GM12891 (cell line): ENCODE data around the gene SPECC1.
"Not testable (repeated sequence)": the region's sequence is repeated elsewhere in the genome, so short reads cannot be mapped to it uniquely, and the experiment has no call there.

ENCODE experiments used
- DNase-seq: peaks from one replicate; pipeline ENCODE4 v3.0.0; 2011; ENCODE audit warnings: low spot score; ENCODE audit not compliant: insufficient read length
- FAIRE-seq: peaks from 2 replicates; lab custom pipeline; 2011; peaks lifted over from hg19 to GRCh38; lab: Jason Lieb, UNC
- PAX5 ChIP-seq: IDR thresholded peaks from 2 replicates; pipeline ENCODE4 v1.6.1; 2011; ENCODE audit warnings: low read length, moderate library complexity, mild to moderate bottlenecking; ENCODE audit not compliant: insufficient read depth, severe bottlenecking
- POLR2A ChIP-seq: IDR thresholded peaks from 2 replicates; pipeline ENCODE4 v1.6.1; 2011; ENCODE audit warnings: low read depth, low read length, control low read depth
- POLR2AphosphoS5 ChIP-seq: IDR thresholded peaks from 2 replicates; pipeline ENCODE4 v1.6.1; 2011; ENCODE audit warnings: low read depth, low read length, control low read depth
- POU2F2 ChIP-seq: IDR thresholded peaks from 2 replicates; pipeline ENCODE4 v1.6.1; 2011; ENCODE audit warnings: low read depth, mild to moderate bottlenecking, control low read depth, low read length, moderate library complexity
- SPI1 ChIP-seq: IDR thresholded peaks from 2 replicates; pipeline ENCODE4 v1.6.1; 2011; ENCODE audit warnings: low read depth, low read length, control low read depth
- TAF1 ChIP-seq: IDR thresholded peaks from 2 replicates; pipeline ENCODE4 v1.6.1; 2011; ENCODE audit warnings: low read depth, low read length, control low read depth

SPECC1 gene

GRCh38 chr17:20095336-20096080 lies 86.3 kb downstream of the SPECC1 start:
- DNase-seq (no peak), FAIRE-seq (no peak)
- TF ChIP-seq SPI1 (no peak), POU2F2 (no peak), POLR2AphosphoS5 (no peak), POLR2A (no peak), TAF1 (no peak), PAX5 (no peak)

GRCh38 chr17:20096430-20096829 lies 87.3 kb downstream of the SPECC1 start:
- FAIRE-seq = no peak
- TF ChIP-seq SPI1 (no peak), POLR2A (no peak), TAF1 (no peak), POLR2AphosphoS5 (no peak)
- no peak for DNase-seq

GRCh38 chr17:20097330-20097729 lies 88.2 kb downstream of the SPECC1 start:
- DNase-seq = no peak
- FAIRE-seq = no peak
- TF ChIP-seq TAF1 (no peak), PAX5 (no peak), SPI1 (no peak), POLR2AphosphoS5 (no peak), POU2F2 (no peak), POLR2A (no peak)

- no peak for DNase-seq
- no peak for FAIRE-seq
- TF ChIP-seq SPI1 (no peak), POLR2A (no peak)
Measured at GRCh38 chr17:20098314-20098713, 89.2 kb downstream of the SPECC1 start.

GRCh38 chr17:20100806-20101205 lies 91.6 kb downstream of the SPECC1 start:
- FAIRE-seq, DNase-seq: not testable (repeated sequence)

DNA sequence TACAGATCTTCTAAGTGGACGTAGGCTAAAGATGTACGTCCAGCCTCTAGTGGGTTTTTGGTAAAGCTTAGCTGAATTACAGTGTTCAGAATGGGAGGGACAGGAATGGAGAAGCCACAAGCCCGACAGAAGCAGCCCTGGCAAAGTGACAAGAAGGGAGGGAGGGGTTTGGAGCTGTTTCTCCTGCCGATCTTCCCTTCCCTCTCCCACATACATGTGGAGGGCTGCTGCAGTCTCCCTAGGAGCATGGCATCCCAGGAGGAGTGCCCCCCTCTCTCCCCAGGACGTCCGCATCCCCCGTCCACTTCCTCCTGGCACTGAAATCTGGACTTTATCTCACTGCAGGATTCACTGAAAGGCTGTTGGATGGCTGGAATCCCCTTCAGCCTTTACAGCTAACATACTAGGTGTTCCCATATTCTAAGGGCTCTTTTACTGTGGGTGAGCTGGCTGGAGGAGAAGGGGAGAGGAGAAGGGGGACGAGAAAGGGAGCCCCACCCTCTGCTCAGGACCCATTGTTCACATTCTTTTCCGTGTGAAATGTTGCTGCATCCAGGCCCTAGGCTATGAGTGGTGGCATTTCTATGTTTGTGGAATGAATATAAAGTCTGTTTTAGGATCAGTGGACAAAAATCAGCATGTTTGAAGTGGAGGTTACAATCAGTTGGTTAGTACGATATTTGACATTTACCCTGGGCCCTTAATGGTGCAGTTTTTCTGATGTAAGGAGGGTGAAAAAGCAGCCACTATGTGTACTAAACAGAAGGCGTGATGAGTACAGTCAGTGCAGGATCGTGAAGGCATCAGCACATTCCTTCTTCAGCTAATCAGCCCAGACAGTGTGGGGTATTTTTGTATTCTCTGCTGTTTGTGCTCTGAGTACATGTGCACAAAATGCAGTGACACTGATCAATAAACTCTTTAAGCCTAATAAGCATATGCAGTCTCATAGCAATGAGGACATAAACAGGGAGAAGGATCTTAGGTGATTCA lies 94.6 kb downstream of the SPECC1 start:
- DNase-seq (no peak), FAIRE-seq (no peak)
- TF ChIP-seq SPI1 (no peak), TAF1 (no peak), POLR2A (no peak), POLR2AphosphoS5 (no peak), PAX5 (no peak), POU2F2 (no peak)

GRCh38 chr17:20105539-20106280 lies 96.6 kb downstream of the SPECC1 start:
- FAIRE-seq (peak; percentile 9), DNase-seq (no peak)
- no peak for TF ChIP-seq POU2F2
- TF ChIP-seq SPI1 = no peak
- TF ChIP-seq TAF1 = no peak
- no peak for TF ChIP-seq POLR2A
- no peak for TF ChIP-seq POLR2AphosphoS5
- TF ChIP-seq PAX5 = no peak

DNA sequence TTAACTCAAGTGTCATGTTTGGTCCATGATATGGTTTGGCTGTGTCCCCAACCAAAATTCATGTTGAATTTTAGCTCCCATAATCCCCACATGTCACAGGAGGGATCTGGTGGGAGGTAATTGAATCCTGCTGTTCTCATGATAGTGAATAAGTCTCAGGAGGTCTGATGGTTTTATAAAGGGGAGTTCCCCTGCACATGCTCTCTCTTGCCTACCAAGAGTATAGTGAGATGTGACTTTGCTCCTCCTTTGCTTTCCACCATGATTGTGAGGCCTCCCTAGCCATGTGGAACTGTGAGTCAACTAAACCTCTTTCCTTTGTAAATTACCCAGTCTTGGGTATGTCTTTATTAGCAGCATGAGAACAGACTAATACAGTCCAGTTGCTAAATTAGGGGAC lies 97.3 kb downstream of the SPECC1 start:
- FAIRE-seq = not testable (repeated sequence)

DNA sequence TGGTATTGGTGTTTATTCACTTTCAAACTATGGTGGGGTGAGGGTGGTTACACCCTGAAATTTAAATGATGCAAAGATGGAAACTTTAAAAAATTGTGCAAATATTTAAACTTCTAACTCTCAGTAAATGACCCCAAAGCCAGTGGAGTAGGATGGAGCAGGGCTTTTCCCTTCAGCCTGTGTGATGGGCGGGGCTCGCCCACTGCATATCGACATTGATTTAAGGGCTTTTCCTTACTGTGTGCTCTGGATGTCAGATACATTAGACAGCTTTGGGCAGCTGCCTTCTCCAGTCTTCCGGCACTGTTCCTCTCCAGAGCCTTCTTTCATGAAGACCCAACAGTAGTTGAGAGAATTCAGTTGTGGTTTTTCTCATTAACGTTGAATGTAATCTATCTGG lies 99.9 kb downstream of the SPECC1 start:
- FAIRE-seq (no peak), DNase-seq (no peak)
- TF ChIP-seq TAF1 (no peak), PAX5 (no peak), SPI1 (no peak), POLR2A (no peak), POLR2AphosphoS5 (no peak), POU2F2 (no peak)

More for the DNA sequence above, 97.3 kb downstream of the SPECC1 start:
- DNase-seq = not testable (repeated sequence)

- TF ChIP-seq POLR2A (no peak), PAX5 (no peak), TAF1 (no peak), POU2F2 (no peak), SPI1 (no peak), POLR2AphosphoS5 (no peak)
Measured at GRCh38 chr17:20111538-20111937, 102.4 kb downstream of the SPECC1 start.

More at GRCh38 chr17:20111538-20111937, 102.4 kb downstream of the SPECC1 start:
- no peak for FAIRE-seq
- DNase-seq = no peak
